Heart right ventricle (tissue), 16 donors: ENCODE data around the gene RPL12. TPM values are rescaled to one million over a fixed set of nuclear protein-coding genes. Genes with fewer than 3 reads are reported as not detected.

Experiments used
- ATAC-seq, 8 donors: fragments of 200-7000 bp; cut with Tn5 transposase; one replicate each; pipeline ENCODE4 v1.9.1; 2020; ENCODE audit warnings: mild to moderate bottlenecking in 8 of 8, moderate library complexity in 8 of 8, moderate number of reproducible peaks in 1 of 8
- DNase-seq, 2 donors: peaks; one replicate each; pipeline ENCODE4 v3.0.0-alpha.2; 2020
- H3K27ac ChIP-seq, 10 donors: fragments of 200-600 bp; sonication (generic) in 2 of 10; one replicate each; pipeline versions ENCODE4 v1.5.0 to v1.8.0; 2020 to 2022; ENCODE audit warnings: mild to moderate bottlenecking in 3 of 10
- H3K27me3 ChIP-seq, 7 donors: fragments of 200-600 bp; one replicate each; pipeline ENCODE4 v1.8.0; 2021 to 2022; ENCODE audit warnings: mild to moderate bottlenecking in 2 of 7
- H3K36me3 ChIP-seq, 9 donors: fragments of 200-600 bp; sonication (generic) in 1 of 9; one replicate each; pipeline versions ENCODE4 v1.5.0 to v1.8.0; 2020 to 2022; ENCODE audit warnings: mild to moderate bottlenecking in 2 of 9
- H3K4me1 ChIP-seq, 9 donors: fragments of 200-600 bp; sonication (generic) in 1 of 9; one replicate each; pipeline versions ENCODE4 v1.5.0 to v1.8.0; 2020 to 2022; ENCODE audit warnings: mild to moderate bottlenecking in 4 of 9
- H3K4me3 ChIP-seq, 10 donors: fragments of 200-600 bp; sonication (generic) in 2 of 10; one replicate each; pipeline versions ENCODE4 v1.5.0 to v1.8.0; 2020 to 2022; ENCODE audit warnings: mild to moderate bottlenecking in 7 of 10, moderate library complexity in 2 of 10
- H3K9me3 ChIP-seq, 11 donors: fragments of 200-600 bp in 10 of 11; sonication (generic) in 2 of 11; one replicate each; pipeline versions ENCODE4 v1.5.0 to v1.8.0; 2013 to 2022; ENCODE audit warnings: mild to moderate bottlenecking in 2 of 11, control low read depth in 1 of 11, moderate library complexity in 1 of 11
- WGBS, 2 donors: extraction: QIAGEN DNeasy Blood & Tissue Kit; methylation state at CpG; one replicate each; pipeline ENCODE4 v1.1.7; 2013; ENCODE audit warnings: inconsistent platforms in 1 of 2; 5-methylcytosine and 5-hydroxymethylcytosine counted together
- intact Hi-C, 10 donors: fragments of 100-400 bp; cut with DNase I; formaldehyde crosslinking; loops; one replicate each; pipeline versions ENCODE4 v1.11.1 to v1.14.2; 2022
- polyA plus RNA-seq, 2 donors: library from polyadenylated mRNA; stranded (reverse); fragments of 200-250 nt; gene quantifications; one replicate each; pipeline ENCODE4 v1.2.3, GENCODE V29; 2013
- total RNA-seq, 10 donors: library from RNA; stranded (reverse); fragmentation: NEBNext Ultra II Directional in 3 of 10; extraction: Animal tissue kit (Norgen Biotek cat#: 25700) in 3 of 10; gene quantifications; one replicate each; pipeline versions ENCODE4 v1.2.1 to v1.2.4, GENCODE V29; 2021 to 2023
- TF ChIP-seq, protein P1 (sequence below), 9 donors: fragments of 200-600 bp; sonication (generic) in 2 of 9; IDR thresholded peaks; one replicate each; pipeline versions ENCODE4 v1.5.0 to v1.8.0; 2021 to 2022; ENCODE audit warnings: antibody characterized with exemption in 9 of 9, mild to moderate bottlenecking in 5 of 9, moderate library complexity in 1 of 9
- donor health status: Arrhythmogenic right ventricular cardiomyopathy.
- donor health status: ischemic (EF 13 %, LVEDD 7.1; RV severe dilation, severe dysfunction).
- donor health status: healthy with polysubstance abuse.
- donor health status: DM: no; HTN: yes; CAD: no.
- donor health status: DM: no; HTN: no; CAD: no.
- donor health status: ischemic (EF 25% LVEDD 6.9; RV normal size, moderate dysfunction).
- donor health status: ischemic (EF 25% LVEDD 5.7; RV mildly dilated, moderate dysfunction).
- donor health status: healthy.
- donor health status: DM: yes; HTN: yes; CAD: no.
- donor health status: Ischemic cardiomyopathy.
- donor health status: ischemic (EF 35%, LVEDD 5.7; RV mildly dilated, moderate dysfunction).
- donor health status: nonischemic (EF 11% LVEDD 7.7; RV severe dilation, severe dysfunction).
- donor health status: DM: yes; HTN: yes; CAD: no.
- donor health status: PGD.
- donor health status: ischemic (EF 29% LVEDD 5.4; RV normal size, mild dysfunction).
- donor health status: nonischemic (EF 23%, LVEDD 6.1; RV moderate dilation, normal function).

RPL12 gene
- total and polyA plus RNA-seq, 12 donors: 409 to 1,920 (median 536) TPM

- intact Hi-C loops: loop anchor here in 1 of 10 donors (10.0 kb wide), 1 partner anchor 197 kb away; no protein-coding TSS in a partner anchor
- Histone ChIP-seq H3K4me3 (no peak overlapping the region), H3K36me3 (peaks cover 0 to 89% (median 15%) of the 10 kb centered on the region in 9 donors), H3K27me3 (no peaks in the 10 kb centered on the region), H3K27ac (no peak overlapping the region), H3K4me1 (peaks cover 0 to 34% (median 18%) of the 10 kb centered on the region in 9 donors), H3K9me3 (no peaks in the 10 kb centered on the region)
- 89 to 92% methylated on average over 13 of the region's 13 CpGs for WGBS, 2 donors
- DNase-seq (no peak), ATAC-seq (no peak)
- TF ChIP-seq, protein P1, sequence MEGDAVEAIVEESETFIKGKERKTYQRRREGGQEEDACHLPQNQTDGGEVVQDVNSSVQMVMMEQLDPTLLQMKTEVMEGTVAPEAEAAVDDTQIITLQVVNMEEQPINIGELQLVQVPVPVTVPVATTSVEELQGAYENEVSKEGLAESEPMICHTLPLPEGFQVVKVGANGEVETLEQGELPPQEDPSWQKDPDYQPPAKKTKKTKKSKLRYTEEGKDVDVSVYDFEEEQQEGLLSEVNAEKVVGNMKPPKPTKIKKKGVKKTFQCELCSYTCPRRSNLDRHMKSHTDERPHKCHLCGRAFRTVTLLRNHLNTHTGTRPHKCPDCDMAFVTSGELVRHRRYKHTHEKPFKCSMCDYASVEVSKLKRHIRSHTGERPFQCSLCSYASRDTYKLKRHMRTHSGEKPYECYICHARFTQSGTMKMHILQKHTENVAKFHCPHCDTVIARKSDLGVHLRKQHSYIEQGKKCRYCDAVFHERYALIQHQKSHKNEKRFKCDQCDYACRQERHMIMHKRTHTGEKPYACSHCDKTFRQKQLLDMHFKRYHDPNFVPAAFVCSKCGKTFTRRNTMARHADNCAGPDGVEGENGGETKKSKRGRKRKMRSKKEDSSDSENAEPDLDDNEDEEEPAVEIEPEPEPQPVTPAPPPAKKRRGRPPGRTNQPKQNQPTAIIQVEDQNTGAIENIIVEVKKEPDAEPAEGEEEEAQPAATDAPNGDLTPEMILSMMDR (IDR thresholded peaks at IDR 0.05): no peak
Measured at GRCh38 chr9:127497656-127498290, 46.6 kb upstream of the RPL12 start.

DNA sequence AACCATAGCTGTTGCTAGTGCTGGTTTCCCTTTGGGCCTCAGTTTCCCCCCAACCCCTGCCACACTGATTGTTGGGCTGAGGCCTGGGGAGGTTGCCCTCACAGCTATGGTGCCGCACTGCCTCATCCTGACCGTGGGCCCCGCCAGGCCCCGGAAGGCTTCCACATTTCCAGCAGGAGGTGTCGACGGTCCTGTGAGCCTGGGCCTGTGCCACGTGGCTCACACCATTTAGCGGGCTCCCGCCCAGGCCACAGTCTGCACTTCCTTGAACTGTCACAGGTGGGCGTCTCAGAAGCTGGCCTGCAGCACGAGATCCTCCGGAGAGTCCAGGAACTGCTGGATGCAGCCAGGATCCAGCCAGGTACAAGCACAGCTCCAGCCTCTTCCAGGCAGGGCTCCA lies 45.8 kb upstream of the RPL12 start:
- Histone ChIP-seq H3K36me3 (peaks cover 0 to 89% (median 15%) of the 10 kb centered on the region in 9 donors), H3K27ac (no peak overlapping the region), H3K4me1 (peaks cover 0 to 38% (median 18%) of the 10 kb centered on the region in 9 donors), H3K27me3 (no peaks in the 10 kb centered on the region), H3K9me3 (no peaks in the 10 kb centered on the region), H3K4me3 (no peak overlapping the region)
- TF ChIP-seq, protein P1 (IDR thresholded peaks at IDR 0.05): no peak
- intact Hi-C loops: loop anchor here in 1 of 10 donors (10.0 kb wide), 1 partner anchor 198 kb away; no protein-coding TSS in a partner anchor
- whole genome bisulfite sequencing, 2 donors: 80 to 87% methylated on average over 12 of the region's 12 CpGs
- no peak for DNase-seq
- no peak for ATAC-seq

- H3K4me3 ChIP-seq: no peak overlapping the region
- ATAC-seq (no peak), DNase-seq (no peak)
- WGBS, 2 donors: 84 to 86% methylated on average over 14 of the region's 14 CpGs
- intact Hi-C loops: loop anchor here in 1 of 10 donors (10.0 kb wide), 1 partner anchor 199 kb away; no protein-coding TSS in a partner anchor
- peaks cover 0 to 89% (median 17%) of the 10 kb centered on the region in 9 donors for H3K36me3 ChIP-seq
- H3K27me3 ChIP-seq: no peaks in the 10 kb centered on the region
- H3K9me3 ChIP-seq: no peaks in the 10 kb centered on the region
- TF ChIP-seq, protein P1 (IDR thresholded peaks at IDR 0.05): no peak
- H3K27ac ChIP-seq: peak overlapping the region in 6 of 10 donors; percentile 19 to 87 (median 82)
- H3K4me1 ChIP-seq: peaks cover 0 to 38% (median 18%) of the 10 kb centered on the region in 9 donors
Measured at GRCh38 chr9:127495884-127496555, 44.8 kb upstream of the RPL12 start.

DNA sequence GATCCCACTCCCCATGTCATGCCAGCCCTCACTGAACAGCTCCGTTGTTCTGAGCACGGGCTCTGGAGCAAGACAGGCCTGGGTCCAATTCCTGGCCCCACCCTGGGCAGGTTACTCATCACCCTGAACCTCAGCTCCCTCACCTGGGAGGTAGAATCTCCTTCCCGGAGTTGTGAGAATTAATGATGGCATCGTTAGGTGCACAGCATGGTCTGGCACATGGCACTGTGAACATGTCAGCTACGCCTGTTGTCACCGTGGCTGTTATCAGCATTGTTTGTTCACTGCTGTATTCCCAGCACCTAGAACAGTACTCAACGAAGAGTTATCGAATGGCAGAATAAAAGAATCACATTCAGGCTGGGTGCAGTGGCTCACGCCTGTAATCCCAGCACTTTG lies 43.1 kb upstream of the RPL12 start:
- Histone ChIP-seq H3K4me1 (peaks cover 0 to 38% (median 18%) of the 10 kb centered on the region in 9 donors), H3K27me3 (no peaks in the 10 kb centered on the region), H3K27ac (peak overlapping the region; percentile 69 to 87 (median 75)), H3K36me3 (peaks cover 0 to 99% (median 22%) of the 10 kb centered on the region in 9 donors), H3K9me3 (no peaks in the 10 kb centered on the region), H3K4me3 (no peak overlapping the region)
- intact Hi-C loops: loop anchor here in 1 of 10 donors (10.0 kb wide), 1 partner anchor 200 kb away; no protein-coding TSS in a partner anchor
- TF ChIP-seq, protein P1 (IDR thresholded peaks at IDR 0.05): no peak
- DNase-seq (no peak), ATAC-seq (peak in 7 of 8 donors; percentile 6 to 82 (median 47))
- WGBS, 2 donors: 58 to 70% methylated on average over 9 of the region's 9 CpGs
